ENCODE measurements around the gene ZBTB22.

DNA sequence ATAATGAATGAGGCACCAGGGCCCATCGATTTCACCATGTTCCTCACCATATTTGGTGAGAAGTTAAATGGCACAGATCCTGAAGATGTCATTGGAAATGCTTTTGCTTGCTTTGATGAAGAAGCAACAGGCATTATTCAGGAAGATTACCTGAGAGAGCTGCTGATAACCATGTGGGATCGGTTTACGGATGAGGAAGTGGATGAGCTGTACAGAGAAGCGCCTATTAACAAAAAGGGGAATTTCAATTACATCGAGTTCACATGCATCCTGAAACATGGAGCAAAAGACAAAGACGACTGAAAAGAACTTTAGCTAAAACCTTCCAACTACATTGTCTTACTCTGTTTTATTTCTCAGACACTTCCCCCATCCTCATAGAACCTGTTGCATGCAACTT is 21.6 kb upstream of the ZBTB22 start:
- TF ChIP-seq, protein P1, sequence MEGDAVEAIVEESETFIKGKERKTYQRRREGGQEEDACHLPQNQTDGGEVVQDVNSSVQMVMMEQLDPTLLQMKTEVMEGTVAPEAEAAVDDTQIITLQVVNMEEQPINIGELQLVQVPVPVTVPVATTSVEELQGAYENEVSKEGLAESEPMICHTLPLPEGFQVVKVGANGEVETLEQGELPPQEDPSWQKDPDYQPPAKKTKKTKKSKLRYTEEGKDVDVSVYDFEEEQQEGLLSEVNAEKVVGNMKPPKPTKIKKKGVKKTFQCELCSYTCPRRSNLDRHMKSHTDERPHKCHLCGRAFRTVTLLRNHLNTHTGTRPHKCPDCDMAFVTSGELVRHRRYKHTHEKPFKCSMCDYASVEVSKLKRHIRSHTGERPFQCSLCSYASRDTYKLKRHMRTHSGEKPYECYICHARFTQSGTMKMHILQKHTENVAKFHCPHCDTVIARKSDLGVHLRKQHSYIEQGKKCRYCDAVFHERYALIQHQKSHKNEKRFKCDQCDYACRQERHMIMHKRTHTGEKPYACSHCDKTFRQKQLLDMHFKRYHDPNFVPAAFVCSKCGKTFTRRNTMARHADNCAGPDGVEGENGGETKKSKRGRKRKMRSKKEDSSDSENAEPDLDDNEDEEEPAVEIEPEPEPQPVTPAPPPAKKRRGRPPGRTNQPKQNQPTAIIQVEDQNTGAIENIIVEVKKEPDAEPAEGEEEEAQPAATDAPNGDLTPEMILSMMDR (IDR thresholded peaks at IDR 0.05; ENCODE audit: insufficient read depth, low read length), result no peak
- TF ChIP-seq, protein P2, sequence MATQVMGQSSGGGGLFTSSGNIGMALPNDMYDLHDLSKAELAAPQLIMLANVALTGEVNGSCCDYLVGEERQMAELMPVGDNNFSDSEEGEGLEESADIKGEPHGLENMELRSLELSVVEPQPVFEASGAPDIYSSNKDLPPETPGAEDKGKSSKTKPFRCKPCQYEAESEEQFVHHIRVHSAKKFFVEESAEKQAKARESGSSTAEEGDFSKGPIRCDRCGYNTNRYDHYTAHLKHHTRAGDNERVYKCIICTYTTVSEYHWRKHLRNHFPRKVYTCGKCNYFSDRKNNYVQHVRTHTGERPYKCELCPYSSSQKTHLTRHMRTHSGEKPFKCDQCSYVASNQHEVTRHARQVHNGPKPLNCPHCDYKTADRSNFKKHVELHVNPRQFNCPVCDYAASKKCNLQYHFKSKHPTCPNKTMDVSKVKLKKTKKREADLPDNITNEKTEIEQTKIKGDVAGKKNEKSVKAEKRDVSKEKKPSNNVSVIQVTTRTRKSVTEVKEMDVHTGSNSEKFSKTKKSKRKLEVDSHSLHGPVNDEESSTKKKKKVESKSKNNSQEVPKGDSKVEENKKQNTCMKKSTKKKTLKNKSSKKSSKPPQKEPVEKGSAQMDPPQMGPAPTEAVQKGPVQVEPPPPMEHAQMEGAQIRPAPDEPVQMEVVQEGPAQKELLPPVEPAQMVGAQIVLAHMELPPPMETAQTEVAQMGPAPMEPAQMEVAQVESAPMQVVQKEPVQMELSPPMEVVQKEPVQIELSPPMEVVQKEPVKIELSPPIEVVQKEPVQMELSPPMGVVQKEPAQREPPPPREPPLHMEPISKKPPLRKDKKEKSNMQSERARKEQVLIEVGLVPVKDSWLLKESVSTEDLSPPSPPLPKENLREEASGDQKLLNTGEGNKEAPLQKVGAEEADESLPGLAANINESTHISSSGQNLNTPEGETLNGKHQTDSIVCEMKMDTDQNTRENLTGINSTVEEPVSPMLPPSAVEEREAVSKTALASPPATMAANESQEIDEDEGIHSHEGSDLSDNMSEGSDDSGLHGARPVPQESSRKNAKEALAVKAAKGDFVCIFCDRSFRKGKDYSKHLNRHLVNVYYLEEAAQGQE (IDR thresholded peaks at IDR 0.05; ENCODE audit: insufficient replicate concordance, low read depth), result no peak
- TF ChIP-seq POLR2AphosphoS5 (IDR thresholded peaks at IDR 0.05; ENCODE audit: low read depth), result no peak
- no peak for TF ChIP-seq GABPA (IDR thresholded peaks at IDR 0.05; ENCODE audit: low read depth)

All from HL-60 (cell line).